IPS-18a (cell line): ENCODE data around the gene MAP2K7.

Source experiments
- H3K27ac ChIP-seq: one replicate; pipeline ENCODE4 v1.5.1; 2013; ENCODE audit warnings: low read length
- H3K27me3 ChIP-seq: one replicate; pipeline ENCODE4 v1.6.1; 2013; ENCODE audit warnings: mild to moderate bottlenecking, low read length; ENCODE audit not compliant: control insufficient read depth, insufficient read depth
- H3K36me3 ChIP-seq: one replicate; pipeline ENCODE4 v1.6.1; 2013; ENCODE audit warnings: low read depth, low read length; ENCODE audit not compliant: control insufficient read depth
- H3K4me1 ChIP-seq: one replicate; pipeline ENCODE4 v1.6.1; 2013; ENCODE audit warnings: low read depth, low read length; ENCODE audit not compliant: control insufficient read depth
- H3K4me3 ChIP-seq: one replicate; pipeline ENCODE4 v1.5.1; 2013; ENCODE audit warnings: low read length
- H3K9ac ChIP-seq: one replicate; pipeline ENCODE4 v1.6.1; 2013; ENCODE audit warnings: mild to moderate bottlenecking, low read length, moderate library complexity
- H3K9me3 ChIP-seq: one replicate; pipeline ENCODE4 v1.6.1; 2013; ENCODE audit warnings: low read depth, low read length; ENCODE audit not compliant: control insufficient read depth

Gene MAP2K7

DNA sequence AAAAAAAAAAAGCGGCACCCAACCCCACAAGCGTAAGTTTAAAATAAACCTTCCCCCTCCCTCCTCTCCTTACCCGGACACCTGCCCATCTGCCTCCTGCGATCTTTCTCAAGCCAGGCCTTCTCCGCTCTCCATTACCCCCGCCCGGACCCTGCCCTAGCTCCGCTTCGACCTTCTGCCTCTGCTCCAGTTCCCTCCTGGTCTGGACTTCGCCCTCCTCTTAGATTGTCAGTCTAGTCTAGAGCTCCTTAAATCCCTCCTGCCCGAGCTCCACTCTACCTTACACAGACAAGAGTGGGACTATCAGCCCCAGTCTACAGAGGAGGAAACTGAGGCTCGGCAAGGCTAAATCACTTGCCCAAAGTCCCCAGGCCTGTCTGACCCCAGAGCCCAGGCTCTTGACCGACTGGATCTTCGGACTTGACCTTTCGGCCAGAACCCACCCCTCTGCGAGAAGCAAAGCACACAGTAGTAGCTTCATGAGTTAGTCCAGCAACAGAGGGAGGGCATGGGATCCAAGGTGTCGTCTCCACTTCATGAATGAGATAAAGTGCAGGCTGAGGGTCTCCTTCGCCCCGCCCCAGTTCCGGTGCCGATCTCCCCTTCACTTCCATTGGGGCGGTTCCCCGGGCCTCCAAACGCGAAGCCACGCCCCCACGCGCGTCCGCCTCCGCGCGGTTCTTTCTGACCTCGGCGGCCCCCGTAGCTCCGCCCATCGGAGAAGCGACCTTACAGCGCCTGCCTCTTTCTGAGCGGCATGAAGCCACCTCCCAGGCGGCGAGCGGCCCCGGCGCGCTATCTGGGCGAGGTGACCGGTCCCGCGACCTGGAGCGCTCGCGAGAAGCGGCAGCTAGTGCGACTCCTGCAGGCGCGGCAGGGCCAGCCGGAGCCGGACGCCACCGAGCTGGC is 16.2 kb downstream of the MAP2K7 start, which contains the start of gene SNAPC2:
Gene SNAPC2, plus strand, starts transcription at position 729 of the 909 bp plus-strand sequence. Its CDS starts 29 bp downstream, at position 758.
- Histone ChIP-seq H3K9ac (no peak within 1 kb of the TSS), H3K36me3 (no peaks in the 10 kb centered on the region), H3K9me3 (no peaks in the 10 kb centered on the region), H3K4me1 (peaks cover 9% of the 10 kb centered on the region), H3K4me3 (peak within 1 kb of the TSS; percentile 64), H3K27me3 (peaks cover 49% of the 10 kb centered on the region), H3K27ac (no peak within 1 kb of the TSS)

DNA sequence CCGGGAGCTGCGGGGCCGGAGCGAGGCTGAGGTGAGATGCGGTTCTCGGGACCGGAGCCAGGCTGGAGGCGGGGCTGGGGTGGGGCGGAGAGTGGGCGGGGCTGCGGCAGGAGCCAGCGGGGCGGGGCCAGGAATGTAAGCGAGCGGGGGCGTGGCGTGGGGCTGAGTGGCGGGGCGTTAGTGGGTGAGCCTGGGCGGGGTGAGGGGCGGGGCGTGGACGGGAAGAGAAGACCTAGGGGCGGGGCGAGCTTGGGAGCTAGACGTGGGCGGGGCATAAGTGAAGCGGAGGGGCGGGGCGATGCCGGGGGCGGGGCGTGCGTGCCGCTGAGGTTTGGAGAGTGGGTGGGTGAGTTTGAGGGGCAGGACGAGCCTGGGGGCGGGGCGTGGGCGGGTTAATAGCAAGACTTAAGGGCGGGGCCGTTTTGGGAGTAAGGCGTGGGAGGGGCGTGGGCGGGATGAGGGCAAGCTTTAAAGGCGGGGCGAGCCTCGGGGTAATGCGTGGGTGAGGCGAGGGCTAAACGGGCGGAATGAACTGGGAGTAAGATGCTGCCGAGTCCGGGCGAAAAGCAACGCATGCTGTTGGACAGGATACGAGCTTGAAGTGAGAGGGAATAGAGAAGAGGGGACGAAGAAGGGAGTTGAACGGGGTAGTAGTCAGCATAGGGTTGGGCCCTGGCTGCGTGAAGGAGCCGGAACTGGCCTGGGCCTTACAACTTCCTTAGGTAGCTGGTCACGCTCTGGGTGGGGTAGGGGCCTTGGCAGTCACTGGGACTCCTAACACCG is 17.0 kb downstream of the MAP2K7 start:
- H3K4me3 ChIP-seq = peak overlapping the region; percentile 64
- no peak overlapping the region for H3K27ac ChIP-seq
- H3K4me1 ChIP-seq = peaks cover 9% of the 10 kb centered on the region
- no peak overlapping the region for H3K9ac ChIP-seq
- H3K36me3 ChIP-seq = no peaks in the 10 kb centered on the region
- peaks cover 40% of the 10 kb centered on the region for H3K27me3 ChIP-seq
- H3K9me3 ChIP-seq = no peaks in the 10 kb centered on the region

DNA sequence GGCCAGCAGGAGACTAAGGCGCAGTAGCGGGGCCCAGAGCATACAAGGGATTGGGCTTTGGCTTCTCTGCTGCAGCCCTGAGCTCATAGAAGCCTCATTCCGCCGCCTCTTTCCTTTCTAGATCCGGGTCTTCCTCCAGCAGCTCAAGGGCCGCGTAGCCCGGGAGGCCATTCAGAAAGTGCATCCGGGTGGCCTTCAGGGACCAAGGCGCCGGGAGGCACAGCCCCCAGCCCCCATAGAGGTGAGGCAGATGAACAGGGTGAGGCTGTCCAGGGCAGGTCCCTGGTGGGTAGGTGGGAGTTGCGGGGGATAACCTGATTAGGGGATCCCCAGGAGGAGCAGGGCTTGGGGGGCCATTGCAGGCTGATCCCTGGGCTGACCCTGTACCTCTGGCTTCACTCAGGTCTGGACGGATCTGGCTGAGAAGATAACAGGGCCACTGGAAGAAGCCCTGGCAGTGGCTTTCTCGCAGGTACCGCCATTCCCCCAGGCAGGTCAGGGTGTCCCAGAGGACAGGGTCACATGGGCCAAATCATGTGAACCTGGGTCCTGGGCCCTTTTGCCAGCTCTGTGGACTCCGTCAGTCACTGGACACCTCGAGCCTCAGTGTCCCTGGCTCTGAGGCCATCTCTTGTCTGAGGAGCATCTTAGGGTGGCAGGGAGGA is 17.8 kb downstream of the MAP2K7 start:
- H3K9ac ChIP-seq = no peak overlapping the region
- peaks cover 33% of the 10 kb centered on the region for H3K27me3 ChIP-seq
- H3K4me3 ChIP-seq = peak overlapping the region; percentile 60
- no peak overlapping the region for H3K27ac ChIP-seq
- no peaks in the 10 kb centered on the region for H3K36me3 ChIP-seq
- H3K4me1 ChIP-seq = peaks cover 13% of the 10 kb centered on the region
- H3K9me3 ChIP-seq = no peaks in the 10 kb centered on the region

DNA sequence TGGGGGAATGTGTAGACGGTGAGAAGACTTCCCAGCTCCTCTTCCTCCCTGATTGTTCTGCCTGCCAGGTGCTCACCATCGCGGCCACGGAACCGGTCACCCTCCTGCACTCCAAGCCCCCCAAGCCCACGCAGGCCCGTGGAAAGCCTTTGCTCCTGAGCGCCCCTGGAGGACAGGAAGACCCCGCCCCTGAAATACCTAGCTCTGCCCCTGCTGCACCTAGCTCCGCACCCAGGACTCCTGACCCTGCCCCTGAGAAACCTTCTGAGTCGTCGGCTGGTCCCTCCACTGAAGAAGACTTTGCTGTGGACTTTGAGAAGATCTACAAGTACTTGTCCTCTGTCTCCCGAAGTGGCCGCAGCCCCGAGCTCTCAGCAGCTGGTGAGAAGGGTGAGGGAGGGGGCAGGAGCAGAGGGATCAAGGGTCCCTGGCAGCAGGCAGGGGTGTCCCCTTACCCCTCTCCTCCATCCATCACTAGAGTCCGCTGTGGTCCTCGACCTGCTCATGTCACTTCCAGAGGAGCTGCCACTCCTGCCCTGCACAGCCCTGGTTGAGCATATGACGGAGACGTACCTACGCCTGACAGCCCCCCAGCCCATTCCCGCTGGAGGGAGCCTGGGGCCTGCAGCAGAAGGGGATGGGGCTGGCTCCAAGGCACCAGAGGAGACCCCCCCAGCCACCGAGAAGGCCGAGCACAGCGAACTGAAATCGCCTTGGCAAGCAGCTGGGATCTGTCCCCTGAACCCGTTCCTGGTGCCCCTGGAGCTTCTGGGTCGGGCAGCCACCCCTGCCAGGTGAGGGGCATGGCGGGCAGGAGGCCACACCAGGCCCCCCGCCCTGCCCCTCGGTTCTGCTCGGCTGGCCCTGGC is 18.5 kb downstream of the MAP2K7 start:
- no peak overlapping the region for H3K4me3 ChIP-seq
- H3K36me3 ChIP-seq = no peaks in the 10 kb centered on the region
- no peak overlapping the region for H3K9ac ChIP-seq
- peaks cover 13% of the 10 kb centered on the region for H3K4me1 ChIP-seq
- peaks cover 25% of the 10 kb centered on the region for H3K27me3 ChIP-seq
- H3K9me3 ChIP-seq = no peaks in the 10 kb centered on the region
- H3K27ac ChIP-seq = no peak overlapping the region

DNA sequence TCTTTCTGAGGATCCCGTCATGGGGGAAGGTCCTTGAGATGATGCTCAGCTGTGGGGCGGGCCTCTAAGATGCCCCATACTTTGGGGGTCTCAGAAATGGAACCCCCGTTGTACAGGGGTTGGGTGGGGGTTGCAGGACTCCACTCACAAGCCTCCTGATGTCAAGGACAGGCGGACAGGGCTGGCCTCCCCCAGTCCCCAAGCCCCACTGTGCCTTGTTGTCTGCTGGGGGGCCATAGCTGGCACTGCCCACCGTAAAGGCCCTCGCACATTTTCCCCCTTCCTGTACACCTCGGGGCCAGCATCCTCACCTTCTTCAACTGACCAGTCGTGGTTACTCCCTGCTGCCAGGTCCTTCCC is 19.1 kb downstream of the MAP2K7 start:
- Histone ChIP-seq H3K27ac (no peak overlapping the region), H3K9ac (no peak overlapping the region), H3K36me3 (no peaks in the 10 kb centered on the region), H3K4me1 (peaks cover 13% of the 10 kb centered on the region), H3K4me3 (no peak overlapping the region), H3K9me3 (no peaks in the 10 kb centered on the region), H3K27me3 (peaks cover 19% of the 10 kb centered on the region)

DNA sequence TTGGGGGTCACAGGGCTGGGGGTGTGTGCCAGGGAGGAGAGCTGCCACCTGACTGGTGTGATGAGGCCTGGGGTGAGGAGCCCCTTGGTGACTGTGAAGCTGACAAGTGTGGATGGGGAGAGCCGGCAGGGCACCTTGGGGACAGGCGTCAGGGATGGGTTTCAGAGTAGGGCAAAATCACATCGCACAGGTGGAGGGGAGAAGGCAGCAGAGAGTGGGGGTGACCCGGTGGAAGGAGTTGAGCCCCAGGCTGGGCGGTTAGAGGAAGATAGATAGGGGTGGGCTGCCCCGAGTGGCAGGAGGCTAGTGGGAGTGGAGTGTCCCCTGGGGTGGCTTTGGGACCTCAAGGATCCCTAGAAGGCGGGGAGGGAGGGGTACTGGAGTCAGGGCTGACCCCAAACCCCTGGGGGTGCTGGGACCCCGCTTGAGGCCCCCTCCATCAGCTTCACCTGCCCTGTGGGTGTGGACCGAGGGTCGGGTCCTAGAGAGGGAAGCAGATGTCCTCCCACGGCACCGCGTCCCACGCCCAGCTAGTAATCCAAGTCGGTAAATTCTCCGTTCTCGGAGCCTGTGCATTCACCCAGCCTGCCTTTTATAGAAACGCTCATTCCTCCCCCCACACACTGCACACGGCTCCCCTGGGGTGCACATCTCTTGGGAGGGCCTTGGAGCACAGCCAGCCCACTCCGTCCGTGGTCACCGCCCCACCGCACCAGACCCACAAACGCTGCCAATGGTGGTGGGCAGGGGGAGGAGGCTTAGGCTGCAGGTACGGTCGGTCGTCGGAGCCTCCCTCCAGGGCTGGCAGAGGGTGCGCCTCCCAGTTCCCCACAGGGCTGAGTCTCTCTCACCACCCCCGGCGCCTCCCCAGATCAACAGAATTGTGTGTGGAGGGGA is 19.9 kb downstream of the MAP2K7 start:
- H3K27ac ChIP-seq = no peak overlapping the region
- no peak overlapping the region for H3K9ac ChIP-seq
- H3K36me3 ChIP-seq = no peaks in the 10 kb centered on the region
- no peak overlapping the region for H3K4me3 ChIP-seq
- H3K9me3 ChIP-seq = no peaks in the 10 kb centered on the region
- H3K4me1 ChIP-seq = peaks cover 13% of the 10 kb centered on the region
- H3K27me3 ChIP-seq = peaks cover 12% of the 10 kb centered on the region

DNA sequence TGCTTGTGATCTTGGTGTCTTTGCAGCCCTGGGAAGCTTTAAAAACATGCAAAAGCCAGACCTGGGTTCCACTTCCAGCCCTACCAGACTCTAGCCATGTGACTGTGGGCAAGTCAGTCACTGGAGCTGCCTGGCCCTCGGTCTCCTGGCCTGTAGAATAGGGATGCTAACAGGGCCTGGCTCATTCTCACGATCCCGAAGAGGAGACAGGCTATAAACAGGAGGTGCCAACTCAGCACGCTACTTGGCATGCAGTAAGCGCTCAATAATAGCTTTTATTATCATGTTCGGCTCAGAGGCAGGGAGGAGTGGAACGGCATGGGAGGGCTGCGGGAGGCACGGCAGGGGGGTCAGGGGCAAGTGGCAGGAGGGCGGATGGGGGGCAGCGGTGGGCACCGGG is 20.6 kb downstream of the MAP2K7 start:
- Histone ChIP-seq H3K4me1 (peaks cover 13% of the 10 kb centered on the region), H3K27ac (no peak overlapping the region), H3K9me3 (no peaks in the 10 kb centered on the region), H3K4me3 (no peak overlapping the region), H3K9ac (no peak overlapping the region), H3K36me3 (no peaks in the 10 kb centered on the region), H3K27me3 (peaks cover 5% of the 10 kb centered on the region)

DNA sequence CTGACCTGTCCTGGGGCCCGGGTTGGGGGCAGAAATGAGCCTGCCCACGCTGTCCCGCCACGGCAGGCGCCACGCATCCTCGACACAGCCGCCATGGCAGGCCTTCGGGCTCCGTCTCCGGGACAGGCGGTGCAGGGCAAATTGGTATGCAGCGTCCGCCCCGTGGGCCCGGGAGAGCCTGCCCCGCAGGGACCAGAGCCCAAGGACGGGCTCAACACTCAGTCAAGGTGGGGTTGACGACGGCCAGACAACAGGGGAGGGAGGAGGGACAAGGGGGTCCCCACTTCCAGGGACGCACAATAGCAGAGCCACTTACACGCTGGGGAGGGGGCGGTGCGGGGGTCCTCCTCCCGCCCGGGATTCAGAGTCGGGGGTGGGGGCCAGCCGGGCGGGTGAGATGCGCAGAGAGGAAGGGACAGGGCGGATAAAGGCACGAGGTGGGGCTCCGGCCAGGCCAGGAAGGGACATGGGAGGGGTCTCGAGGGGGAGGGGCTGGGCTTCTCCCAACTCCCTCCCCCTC is 21.0 kb downstream of the MAP2K7 start:
- Histone ChIP-seq H3K9ac (no peak overlapping the region), H3K36me3 (no peaks in the 10 kb centered on the region), H3K27ac (no peak overlapping the region)

DNA sequence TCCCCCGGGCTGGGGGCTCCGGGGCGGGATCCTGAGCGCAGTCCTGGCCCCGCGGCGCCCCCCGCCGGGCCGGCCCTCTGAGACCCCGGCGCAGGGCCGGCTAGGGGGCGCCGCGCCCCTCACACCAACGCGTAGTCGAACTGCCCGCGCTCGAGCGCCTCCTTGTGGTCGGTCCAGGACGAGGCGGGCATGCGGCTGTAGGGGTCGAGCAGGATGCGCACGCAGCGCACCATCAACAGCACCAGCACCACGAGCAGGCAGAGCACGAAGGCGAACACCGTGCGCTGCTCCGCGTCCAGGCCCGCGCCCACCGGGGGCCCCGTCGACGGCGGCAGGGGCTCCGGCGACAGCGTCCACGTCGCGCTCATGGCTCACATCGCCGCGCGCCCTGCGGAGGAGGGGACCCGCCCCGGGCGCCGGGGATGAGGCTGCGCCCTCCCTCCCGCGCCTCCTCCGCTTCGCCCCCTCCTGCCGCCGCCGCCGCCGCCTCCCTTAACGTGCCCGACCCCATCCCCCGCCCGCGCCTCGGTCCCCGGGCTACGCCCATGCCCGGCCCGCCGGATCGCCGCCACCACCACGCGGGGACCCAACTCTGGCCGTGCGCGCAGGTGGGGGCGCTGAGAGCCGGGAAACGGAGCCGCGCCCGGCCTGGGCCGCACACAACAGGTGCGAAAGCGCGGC is 21.6 kb downstream of the MAP2K7 start:
- Histone ChIP-seq H3K4me1 (peaks cover 8% of the 10 kb centered on the region), H3K9me3 (no peaks in the 10 kb centered on the region)

More for the DNA sequence above, 21.0 kb downstream of the MAP2K7 start:
- Histone ChIP-seq H3K4me3 (peak overlapping the region; percentile 21), H3K27me3 (peaks cover under 1% of the 10 kb centered on the region), H3K4me1 (peaks cover 10% of the 10 kb centered on the region), H3K9me3 (no peaks in the 10 kb centered on the region)

More for the DNA sequence above, 21.6 kb downstream of the MAP2K7 start:
- H3K27ac ChIP-seq = no peak overlapping the region
- H3K36me3 ChIP-seq = peaks cover 2% of the 10 kb centered on the region
- peak overlapping the region; percentile 44 for H3K4me3 ChIP-seq
- H3K9ac ChIP-seq = no peak overlapping the region
- no peaks in the 10 kb centered on the region for H3K27me3 ChIP-seq
